Measurements from ENCODE around the gene NCKAP5. TPM values are rescaled to one million over a fixed set of nuclear protein-coding genes. Genes with fewer than 3 reads are reported as not detected.

The NCKAP5 gene
- polyA plus RNA-seq, 3 donors = not detected

DNA sequence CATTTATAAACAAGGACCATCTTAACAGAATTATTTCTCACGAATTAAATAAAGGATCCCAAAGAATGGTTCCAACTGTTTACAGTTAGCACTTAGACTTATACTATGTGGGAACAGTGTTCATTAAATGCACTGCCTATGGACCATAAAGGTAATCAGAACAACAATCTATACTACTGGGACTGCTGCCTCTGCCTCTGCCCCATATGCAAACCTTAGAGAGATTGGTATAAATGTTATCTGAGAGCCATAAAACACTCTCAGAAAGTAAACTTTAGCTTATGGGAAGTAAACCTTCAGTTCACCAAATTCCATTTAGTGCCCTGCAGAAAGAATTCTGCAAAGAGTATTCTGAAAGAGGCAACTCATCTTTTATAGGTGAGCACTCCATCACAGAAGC is 448.0 kb downstream of the NCKAP5 start:
- H3K27ac Mint-ChIP-seq = no peak overlapping the region
- H3K36me3 Mint-ChIP-seq = no peaks in the 10 kb centered on the region
- H3K4me1 Mint-ChIP-seq = no peaks in the 10 kb centered on the region
- Histone ChIP-seq H3K79me2 (ENCODE audit: insufficient read depth, low read length) (no peaks in the 10 kb centered on the region), H3K4me2 (replicated peaks; ENCODE audit: extremely low read depth, low read length, poor library complexity, severe bottlenecking) (no peak overlapping the region), H2AFZ (ENCODE audit: insufficient read depth, low read depth, low read length, poor library complexity, severe bottlenecking) (no peak overlapping the region), H3K9me3 (replicated peaks in 1 of 2; ENCODE audit: control insufficient read depth in 1 of 2, insufficient read depth in 1 of 2, low read length in 2 of 2) (no peaks in the 10 kb centered on the region), H3K4me1 (ENCODE audit: control insufficient read depth in 1 of 2, insufficient read depth in 2 of 2, low read length in 2 of 2) (no peaks in the 10 kb centered on the region), H3K27me3 (ENCODE audit: control insufficient read depth in 2 of 2, insufficient read depth in 2 of 2, low read length in 2 of 2) (no peaks in the 10 kb centered on the region), H4K20me1 (ENCODE audit: insufficient read depth, low read length) (no peaks in the 10 kb centered on the region), H3K36me3 (replicated peaks in 1 of 2; ENCODE audit: control insufficient read depth in 1 of 2, insufficient read depth in 2 of 2, low read length in 2 of 2) (no peaks in the 10 kb centered on the region), H3K9ac (ENCODE audit: insufficient read depth, low read length, poor library complexity, severe bottlenecking) (no peak overlapping the region), H3K27ac (ENCODE audit: low read depth in 1 of 2, low read length in 2 of 2) (no peak overlapping the region), H3K4me3 (replicated peaks in 1 of 3; ENCODE audit: low read depth in 2 of 3, low read length in 3 of 3) (no peak overlapping the region)
- no peak overlapping the region for H3K4me3 Mint-ChIP-seq
- TF ChIP-seq, protein P1, sequence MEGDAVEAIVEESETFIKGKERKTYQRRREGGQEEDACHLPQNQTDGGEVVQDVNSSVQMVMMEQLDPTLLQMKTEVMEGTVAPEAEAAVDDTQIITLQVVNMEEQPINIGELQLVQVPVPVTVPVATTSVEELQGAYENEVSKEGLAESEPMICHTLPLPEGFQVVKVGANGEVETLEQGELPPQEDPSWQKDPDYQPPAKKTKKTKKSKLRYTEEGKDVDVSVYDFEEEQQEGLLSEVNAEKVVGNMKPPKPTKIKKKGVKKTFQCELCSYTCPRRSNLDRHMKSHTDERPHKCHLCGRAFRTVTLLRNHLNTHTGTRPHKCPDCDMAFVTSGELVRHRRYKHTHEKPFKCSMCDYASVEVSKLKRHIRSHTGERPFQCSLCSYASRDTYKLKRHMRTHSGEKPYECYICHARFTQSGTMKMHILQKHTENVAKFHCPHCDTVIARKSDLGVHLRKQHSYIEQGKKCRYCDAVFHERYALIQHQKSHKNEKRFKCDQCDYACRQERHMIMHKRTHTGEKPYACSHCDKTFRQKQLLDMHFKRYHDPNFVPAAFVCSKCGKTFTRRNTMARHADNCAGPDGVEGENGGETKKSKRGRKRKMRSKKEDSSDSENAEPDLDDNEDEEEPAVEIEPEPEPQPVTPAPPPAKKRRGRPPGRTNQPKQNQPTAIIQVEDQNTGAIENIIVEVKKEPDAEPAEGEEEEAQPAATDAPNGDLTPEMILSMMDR (IDR thresholded peaks at IDR 0.05) = no peak
- no peak for DNase-seq
- no CpG with 5 or more reads among the region's 1 CpG for whole genome bisulfite sequencing (ENCODE audit: insufficient coverage)
- H3K27me3 Mint-ChIP-seq (ENCODE audit: low read depth in 3 of 3) = no peaks in the 10 kb centered on the region
- no peaks in the 10 kb centered on the region for H3K9me3 Mint-ChIP-seq
- intact Hi-C loops (cut with micrococcal nuclease) = no loop called here

DNA sequence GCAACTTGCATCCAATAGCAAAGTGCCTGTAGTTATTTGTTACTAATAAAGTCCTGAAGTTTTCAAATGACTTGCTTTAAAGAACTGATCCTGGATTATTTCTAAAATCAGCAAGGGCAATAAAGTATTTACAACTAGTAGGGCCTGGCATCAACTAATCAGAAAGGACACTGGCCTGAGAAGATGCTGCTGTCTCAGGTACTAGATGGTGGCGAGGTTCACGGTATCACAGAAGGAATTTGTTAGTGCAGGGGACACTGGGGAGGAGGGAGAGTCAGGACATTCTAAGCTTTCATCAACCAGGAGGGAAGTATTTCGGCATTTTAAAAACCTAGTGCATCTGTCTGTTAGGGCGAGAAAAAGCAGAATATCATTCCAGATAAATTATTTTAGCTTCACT is 458.1 kb downstream of the NCKAP5 start:
- H3K36me3 Mint-ChIP-seq = no peaks in the 10 kb centered on the region

More for the DNA sequence above, 458.1 kb downstream of the NCKAP5 start:
- Histone ChIP-seq H4K20me1 (ENCODE audit: insufficient read depth, low read length) (no peaks in the 10 kb centered on the region), H3K79me2 (ENCODE audit: insufficient read depth, low read length) (no peaks in the 10 kb centered on the region), H3K27ac (ENCODE audit: low read depth in 1 of 2, low read length in 2 of 2) (no peak overlapping the region), H3K36me3 (replicated peaks in 1 of 2; ENCODE audit: control insufficient read depth in 1 of 2, insufficient read depth in 2 of 2, low read length in 2 of 2) (no peaks in the 10 kb centered on the region), H3K27me3 (ENCODE audit: control insufficient read depth in 2 of 2, insufficient read depth in 2 of 2, low read length in 2 of 2) (no peaks in the 10 kb centered on the region), H3K9ac (ENCODE audit: insufficient read depth, low read length, poor library complexity, severe bottlenecking) (no peak overlapping the region), H3K4me2 (replicated peaks; ENCODE audit: extremely low read depth, low read length, poor library complexity, severe bottlenecking) (no peak overlapping the region), H3K4me3 (replicated peaks in 1 of 3; ENCODE audit: low read depth in 2 of 3, low read length in 3 of 3) (no peak overlapping the region), H3K9me3 (replicated peaks in 1 of 2; ENCODE audit: control insufficient read depth in 1 of 2, insufficient read depth in 1 of 2, low read length in 2 of 2) (no peaks in the 10 kb centered on the region), H3K4me1 (ENCODE audit: control insufficient read depth in 1 of 2, insufficient read depth in 2 of 2, low read length in 2 of 2) (no peaks in the 10 kb centered on the region), H2AFZ (ENCODE audit: insufficient read depth, low read depth, low read length, poor library complexity, severe bottlenecking) (no peak overlapping the region)
- H3K27me3 Mint-ChIP-seq (ENCODE audit: low read depth in 3 of 3) = peaks cover 0 to 2% (median 0%) of the 10 kb centered on the region in 3 donors
- TF ChIP-seq, protein P1 (IDR thresholded peaks at IDR 0.05) = no peak
- 56% methylated on average over 2 of the region's 4 CpGs for WGBS (ENCODE audit: insufficient coverage)
- H3K4me3 Mint-ChIP-seq = no peak overlapping the region
- H3K9me3 Mint-ChIP-seq = peaks cover 0 to 4% (median 2%) of the 10 kb centered on the region in 7 donors
- H3K4me1 Mint-ChIP-seq = no peaks in the 10 kb centered on the region
- intact Hi-C loops (cut with micrococcal nuclease) = no loop called here
- DNase-seq = no peak
- no peak overlapping the region for H3K27ac Mint-ChIP-seq
